ENCODE data around the gene WDR1.

Gene WDR1

GRCh38 chr4:10032625-10033024 is 84.0 kb downstream of the WDR1 start:
- no peaks in the 10 kb centered on the region for H3K79me2 ChIP-seq (ENCODE audit: insufficient read depth, low read length)
- no peak overlapping the region for H3K4me3 ChIP-seq (ENCODE audit: low read depth in 1 of 2, low read length in 2 of 2)
- H3K4me1 ChIP-seq (ENCODE audit: insufficient read depth, low read length), result no peaks in the 10 kb centered on the region
- peaks cover 2% of the 10 kb centered on the region for H3K27me3 ChIP-seq (ENCODE audit: insufficient read depth, low read length, poor library complexity)
- H3K9me3 ChIP-seq (ENCODE audit: insufficient read depth, low read length, severe bottlenecking), result no peaks in the 10 kb centered on the region
- H3K9ac ChIP-seq (ENCODE audit: low read depth, low read length), result no peak overlapping the region
- TF ChIP-seq CTCF (IDR thresholded peaks at IDR 0.05; ENCODE audit: borderline replicate concordance, extremely low read depth, low read length, poor library complexity, severe bottlenecking) (no peak), EZH2 (IDR thresholded peaks at IDR 0.05; ENCODE audit: borderline replicate concordance, low read depth, low read length, severe bottlenecking) (no peak)
- ATAC-seq (ENCODE audit: insufficient read depth, low read depth) (no peak), DNase-seq (no peak)
- H2AFZ ChIP-seq (ENCODE audit: low read depth, low read length), result no peak overlapping the region
- no peaks in the 10 kb centered on the region for H4K20me1 ChIP-seq (ENCODE audit: insufficient read depth, low read length)
- H3K27ac ChIP-seq (ENCODE audit: low read length), result no peak overlapping the region
- no peaks in the 10 kb centered on the region for H3K36me3 ChIP-seq (ENCODE audit: insufficient read depth, low read length)
- no peak overlapping the region for H3K4me2 ChIP-seq (ENCODE audit: insufficient read depth, low read length)

DNA sequence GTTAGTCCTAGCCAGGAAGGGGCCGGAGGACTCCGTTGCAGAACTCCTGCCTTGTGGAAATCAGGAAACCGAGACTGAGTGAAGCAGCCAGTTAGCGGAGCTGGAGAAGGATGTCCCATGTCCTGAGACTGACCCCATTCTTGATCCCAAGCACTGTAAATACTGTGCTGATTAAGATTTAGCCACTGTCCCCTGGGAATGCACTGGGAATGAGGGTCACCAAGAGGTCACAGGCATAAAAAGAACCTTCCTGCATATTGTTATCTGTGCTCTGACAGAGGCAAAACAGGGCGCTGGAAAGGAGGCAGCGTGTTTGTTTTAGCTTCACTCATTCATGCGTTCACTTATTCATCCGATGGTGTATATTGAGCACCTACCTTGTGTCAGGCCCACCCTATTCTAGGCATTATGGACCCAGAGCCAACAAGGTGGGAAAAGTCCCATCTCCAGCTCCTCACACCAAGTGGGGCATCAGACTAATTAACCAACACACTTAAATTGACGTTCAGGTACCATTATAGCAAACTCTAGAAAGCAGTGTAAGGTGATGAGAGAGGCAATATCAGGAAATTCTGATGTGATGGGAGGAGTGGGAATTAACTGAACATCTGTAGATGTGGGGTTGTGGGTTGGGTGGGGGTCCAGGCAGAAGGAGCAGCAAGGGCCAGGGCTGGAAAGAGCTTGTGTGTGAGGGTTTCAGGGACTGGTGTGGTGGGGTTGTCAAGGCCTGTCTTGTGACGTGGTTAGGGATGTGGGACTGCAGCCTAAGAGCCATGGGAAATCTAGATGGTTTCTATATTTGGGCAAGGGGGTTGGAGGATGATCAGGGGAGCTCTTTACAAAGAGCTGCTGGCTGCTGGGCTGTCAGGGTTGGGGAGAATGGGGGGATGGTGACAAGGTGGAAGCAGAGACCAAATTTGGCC is 84.7 kb downstream of the WDR1 start:
- H3K9me3 ChIP-seq (ENCODE audit: insufficient read depth, low read length, severe bottlenecking), result no peaks in the 10 kb centered on the region
- H3K4me1 ChIP-seq (ENCODE audit: insufficient read depth, low read length), result no peaks in the 10 kb centered on the region
- TF ChIP-seq CTCF (IDR thresholded peaks at IDR 0.05; ENCODE audit: borderline replicate concordance, extremely low read depth, low read length, poor library complexity, severe bottlenecking) (no peak), EZH2 (IDR thresholded peaks at IDR 0.05; ENCODE audit: borderline replicate concordance, low read depth, low read length, severe bottlenecking) (no peak)
- no peak overlapping the region for H3K4me3 ChIP-seq (ENCODE audit: low read depth in 1 of 2, low read length in 2 of 2)
- ATAC-seq (ENCODE audit: insufficient read depth, low read depth) (no peak), DNase-seq (no peak)
- peaks cover 2% of the 10 kb centered on the region for H3K27me3 ChIP-seq (ENCODE audit: insufficient read depth, low read length, poor library complexity)
- no peak overlapping the region for H2AFZ ChIP-seq (ENCODE audit: low read depth, low read length)
- H4K20me1 ChIP-seq (ENCODE audit: insufficient read depth, low read length), result no peaks in the 10 kb centered on the region
- no peak overlapping the region for H3K9ac ChIP-seq (ENCODE audit: low read depth, low read length)
- no peak overlapping the region for H3K4me2 ChIP-seq (ENCODE audit: insufficient read depth, low read length)
- no peaks in the 10 kb centered on the region for H3K79me2 ChIP-seq (ENCODE audit: insufficient read depth, low read length)
- no peaks in the 10 kb centered on the region for H3K36me3 ChIP-seq (ENCODE audit: insufficient read depth, low read length)
- H3K27ac ChIP-seq (ENCODE audit: low read length), result no peak overlapping the region

DNA sequence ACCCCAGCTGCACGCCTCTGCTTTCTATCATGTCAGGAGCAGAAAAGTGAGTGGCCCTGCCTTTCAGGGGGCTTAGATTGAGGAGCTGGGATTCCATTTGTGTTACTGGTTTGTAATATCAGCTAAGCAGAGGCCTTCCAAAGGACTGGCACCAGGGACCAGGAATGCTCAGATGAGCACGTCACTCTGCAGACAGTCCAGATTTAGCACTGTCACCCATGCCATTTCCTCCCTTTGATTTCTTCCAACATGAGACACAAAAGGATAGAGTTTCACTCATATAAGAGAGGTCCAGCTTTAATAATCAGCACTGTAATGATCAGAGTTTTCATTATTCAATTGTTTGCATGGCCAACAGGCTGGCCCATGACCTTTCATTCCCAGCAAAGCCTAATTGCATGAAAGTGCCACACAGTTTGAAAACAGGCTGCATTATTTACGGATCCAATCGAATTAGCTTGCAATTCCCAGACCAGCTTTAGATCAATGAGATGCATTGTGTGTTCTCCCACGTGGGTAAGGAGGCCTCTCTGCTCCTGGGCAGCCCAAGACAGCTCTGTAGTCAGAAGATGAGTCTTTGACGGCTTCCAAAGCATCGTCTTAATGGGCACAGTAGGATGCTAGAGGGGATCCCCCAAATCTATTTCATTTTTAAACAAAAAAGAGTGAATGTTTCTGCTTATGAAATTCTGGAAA is 85.5 kb downstream of the WDR1 start:
- H3K9me3 ChIP-seq (ENCODE audit: insufficient read depth, low read length, severe bottlenecking), result no peaks in the 10 kb centered on the region
- TF ChIP-seq CTCF (IDR thresholded peaks at IDR 0.05; ENCODE audit: borderline replicate concordance, extremely low read depth, low read length, poor library complexity, severe bottlenecking), result no peak
- no peak for TF ChIP-seq EZH2 (IDR thresholded peaks at IDR 0.05; ENCODE audit: borderline replicate concordance, low read depth, low read length, severe bottlenecking)
- no peaks in the 10 kb centered on the region for H3K79me2 ChIP-seq (ENCODE audit: insufficient read depth, low read length)
- no peak overlapping the region for H3K27ac ChIP-seq (ENCODE audit: low read length)
- ATAC-seq (ENCODE audit: insufficient read depth, low read depth) (no peak), DNase-seq (no peak)
- H3K36me3 ChIP-seq (ENCODE audit: insufficient read depth, low read length), result no peaks in the 10 kb centered on the region
- no peak overlapping the region for H3K4me2 ChIP-seq (ENCODE audit: insufficient read depth, low read length)
- no peak overlapping the region for H3K9ac ChIP-seq (ENCODE audit: low read depth, low read length)
- no peaks in the 10 kb centered on the region for H4K20me1 ChIP-seq (ENCODE audit: insufficient read depth, low read length)
- peaks cover 2% of the 10 kb centered on the region for H3K27me3 ChIP-seq (ENCODE audit: insufficient read depth, low read length, poor library complexity)
- H3K4me1 ChIP-seq (ENCODE audit: insufficient read depth, low read length), result no peaks in the 10 kb centered on the region
- H3K4me3 ChIP-seq (ENCODE audit: low read depth in 1 of 2, low read length in 2 of 2), result no peak overlapping the region
- H2AFZ ChIP-seq (ENCODE audit: low read depth, low read length), result no peak overlapping the region
